ENCODE results near the gene IFT43. TPM values are rescaled to one million over a fixed set of nuclear protein-coding genes. Genes with fewer than 3 reads are reported as not detected.

The IFT43 gene
- total RNA-seq, 4 donors from 2014 or later, result 16.2 to 31.4 (median 26.1) TPM

DNA sequence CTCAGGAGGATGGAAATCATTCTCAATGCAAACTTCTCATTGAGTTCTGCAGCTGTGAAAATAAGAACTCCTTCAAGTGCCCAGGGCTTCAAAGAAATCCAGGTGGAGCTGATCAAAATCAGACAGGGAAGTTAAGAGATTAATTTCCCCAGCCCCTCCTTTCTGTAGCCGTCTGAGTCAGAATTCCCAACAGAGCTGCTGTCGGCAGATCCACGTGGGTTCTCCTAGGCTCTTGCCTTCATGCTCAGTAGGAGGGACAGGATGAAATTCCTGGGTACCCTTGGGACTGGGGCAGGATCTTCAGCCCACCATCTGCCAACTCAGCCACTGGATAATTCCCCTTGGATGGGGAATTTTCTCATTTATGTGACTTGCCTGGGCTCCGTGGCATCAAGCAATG lies 17.1 kb upstream of the IFT43 start:
- Histone ChIP-seq H3K4me3 (no peak overlapping the region), H3K27me3 (no peaks in the 10 kb centered on the region), H3K36me3 (peaks cover 0 to 44% (median 0%) of the 10 kb centered on the region in 3 donors), H3K27ac (peak overlapping the region in 2 of 4 donors; percentile 33 to 61), H3K9me3 (no peaks in the 10 kb centered on the region), H3K4me1 (peaks cover 0 to 24% (median 0%) of the 10 kb centered on the region in 4 donors)
- peak in 1 of 2 donors; percentile 31 for DNase-seq (ENCODE audit: low spot score in 2 of 2)
- TF ChIP-seq CTCF (IDR thresholded peaks at IDR 0.05) (no peak), POLR2A (IDR thresholded peaks at IDR 0.05) (no peak), EP300 (IDR thresholded peaks at IDR 0.05) (no peak)
- WGBS, 2 donors, result 31 to 42% methylated on average over 4 of the region's 4 CpGs

- Histone ChIP-seq H3K4me3 (no peak overlapping the region), H3K27me3 (no peaks in the 10 kb centered on the region), H3K36me3 (peaks cover 0 to 37% (median 0%) of the 10 kb centered on the region in 3 donors), H3K4me1 (peaks cover 0 to 24% (median 0%) of the 10 kb centered on the region in 4 donors), H3K9me3 (no peaks in the 10 kb centered on the region), H3K27ac (peak overlapping the region in 2 of 4 donors; percentile 33 to 61)
- TF ChIP-seq CTCF (IDR thresholded peaks at IDR 0.05), result no peak
- no peak for TF ChIP-seq POLR2A (IDR thresholded peaks at IDR 0.05)
- no peak for TF ChIP-seq EP300 (IDR thresholded peaks at IDR 0.05)
- DNase-seq (ENCODE audit: low spot score in 2 of 2), result no peak
- WGBS, 2 donors, result 53 to 70% methylated on average over 4 of the region's 4 CpGs
These were observed 16.4 kb upstream of the IFT43 start for GRCh38 chr14:75969126-75969525.

GRCh38 chr14:75969891-75970290 lies 15.7 kb upstream of the IFT43 start:
- peaks cover 0 to 32% (median 0%) of the 10 kb centered on the region in 3 donors for H3K36me3 ChIP-seq
- no peak for DNase-seq (ENCODE audit: low spot score in 2 of 2)
- H3K27ac ChIP-seq, result peak overlapping the region in 2 of 4 donors; percentile 33 to 61
- WGBS, 2 donors, result 66% methylated on average over 8 of the region's 8 CpGs
- H3K27me3 ChIP-seq, result no peaks in the 10 kb centered on the region
- H3K4me3 ChIP-seq, result no peak overlapping the region
- no peak for TF ChIP-seq POLR2A (IDR thresholded peaks at IDR 0.05)
- TF ChIP-seq EP300 (IDR thresholded peaks at IDR 0.05), result no peak
- no peak for TF ChIP-seq CTCF (IDR thresholded peaks at IDR 0.05)
- H3K9me3 ChIP-seq, result no peaks in the 10 kb centered on the region
- H3K4me1 ChIP-seq, result peaks cover 0 to 24% (median 0%) of the 10 kb centered on the region in 4 donors

GRCh38 chr14:75970989-75971388 lies 14.6 kb upstream of the IFT43 start:
- DNase-seq (ENCODE audit: low spot score in 2 of 2), result no peak
- Histone ChIP-seq H3K9me3 (no peaks in the 10 kb centered on the region), H3K27me3 (no peaks in the 10 kb centered on the region), H3K4me3 (no peak overlapping the region), H3K4me1 (peaks cover 0 to 24% (median 0%) of the 10 kb centered on the region in 4 donors), H3K27ac (no peak overlapping the region), H3K36me3 (peaks cover 0 to 23% (median 0%) of the 10 kb centered on the region in 3 donors)
- no peak for TF ChIP-seq POLR2A (IDR thresholded peaks at IDR 0.05)
- no peak for TF ChIP-seq CTCF (IDR thresholded peaks at IDR 0.05)
- TF ChIP-seq EP300 (IDR thresholded peaks at IDR 0.05), result no peak
- 90 to 91% methylated on average over 9 of the region's 9 CpGs for WGBS, 2 donors

DNA sequence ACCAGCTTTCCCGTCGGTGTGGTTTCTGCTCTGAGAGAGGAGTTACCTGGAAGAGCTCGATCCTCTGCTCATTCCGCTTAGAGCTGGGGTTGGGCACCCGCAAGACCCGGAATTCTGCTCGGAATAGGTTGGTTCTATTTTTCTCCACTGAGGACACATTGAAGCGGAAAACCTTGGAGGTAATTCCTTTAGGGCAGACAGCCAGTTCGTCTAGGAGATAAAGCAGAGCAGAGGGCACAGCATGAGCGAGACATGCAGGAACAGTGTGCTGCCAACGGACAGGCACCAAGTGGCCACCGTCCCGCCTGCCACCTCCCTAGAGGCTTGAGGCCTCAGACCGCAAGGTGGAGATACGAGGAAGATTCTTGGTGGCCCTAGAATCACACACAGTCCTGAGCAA lies 14.1 kb upstream of the IFT43 start:
- 93 to 97% methylated on average over 15 of the region's 15 CpGs for WGBS, 2 donors
- Histone ChIP-seq H3K9me3 (no peaks in the 10 kb centered on the region), H3K36me3 (peaks cover 0 to 23% (median 0%) of the 10 kb centered on the region in 3 donors), H3K27me3 (no peaks in the 10 kb centered on the region), H3K4me3 (no peak overlapping the region), H3K4me1 (peaks cover 0 to 25% (median 0%) of the 10 kb centered on the region in 4 donors), H3K27ac (no peak overlapping the region)
- TF ChIP-seq CTCF (IDR thresholded peaks at IDR 0.05), result no peak
- TF ChIP-seq POLR2A (IDR thresholded peaks at IDR 0.05), result no peak
- no peak for TF ChIP-seq EP300 (IDR thresholded peaks at IDR 0.05)
- DNase-seq (ENCODE audit: low spot score in 2 of 2), result no peak
